GM06990 (cell line): ENCODE measurements around the gene TEKT3.

ENCODE experiments used
- DNase-seq: peaks from one replicate; pipeline ENCODE4 v3.0.0-alpha.2; 2011; ENCODE audit not compliant: insufficient read length; ENCODE audit errors: extremely low read depth
- H3K27me3 ChIP-seq: replicated peaks from 2 replicates; pipeline ENCODE4 v1.6.0; 2011; ENCODE audit warnings: low read length; ENCODE audit not compliant: control insufficient read depth, insufficient read depth
- H3K36me3 ChIP-seq: 2 replicates; pipeline ENCODE4 v1.5.1; 2011; ENCODE audit warnings: low read length; ENCODE audit not compliant: control insufficient read depth, insufficient read depth
- H3K4me3 ChIP-seq: replicated peaks from 2 replicates; pipeline ENCODE4 v1.5.1; 2011; ENCODE audit warnings: low read depth, mild to moderate bottlenecking, control low read depth, low read length
- CTCF ChIP-seq: IDR thresholded peaks from 2 replicates; pipeline ENCODE4 v1.5.1; 2011; ENCODE audit warnings: low read length, control low read depth, mild to moderate bottlenecking, inconsistent platforms; ENCODE audit not compliant: insufficient read depth, poor library complexity, severe bottlenecking

TEKT3 gene

GRCh38 chr17:15268461-15268860, 72.9 kb downstream of the TEKT3 start:
- Histone ChIP-seq H3K27me3 (no peaks in the 10 kb centered on the region; the same call in 1 of the 2 replicates), H3K36me3 (no peaks in the 10 kb centered on the region), H3K4me3 (no peak overlapping the region)
- no peak for TF ChIP-seq CTCF
- DNase-seq = no peak

- no peak for TF ChIP-seq CTCF
- H3K27me3 ChIP-seq = no peaks in the 10 kb centered on the region; the same call in 1 of the 2 replicates
- no peak for DNase-seq
- H3K4me3 ChIP-seq = no peak overlapping the region
- no peaks in the 10 kb centered on the region for H3K36me3 ChIP-seq
Measured at GRCh38 chr17:15267996-15268395, 73.4 kb downstream of the TEKT3 start.

- Histone ChIP-seq H3K36me3 (no peaks in the 10 kb centered on the region), H3K4me3 (no peak overlapping the region), H3K27me3 (no peaks in the 10 kb centered on the region; the same call in 1 of the 2 replicates)
- no peak for DNase-seq
- TF ChIP-seq CTCF = no peak
Measured at GRCh38 chr17:15266325-15267125, 74.9 kb downstream of the TEKT3 start.

- no peak for TF ChIP-seq CTCF
- no peak for DNase-seq
- H3K36me3 ChIP-seq = no peaks in the 10 kb centered on the region
- no peak within 1 kb of the TSS for H3K4me3 ChIP-seq
- no peaks in the 10 kb centered on the region; the same call in 1 of the 2 replicates for H3K27me3 ChIP-seq
Measured at GRCh38 chr17:15265131-15265530, 76.3 kb downstream of the TEKT3 start, which contains the start of gene PMP22. PMP22 (minus strand) TSS chr17:15265326; CDS start chr17:15260727, 4,599 bp downstream.

GRCh38 chr17:15264542-15264941, 76.9 kb downstream of the TEKT3 start:
- H3K36me3 ChIP-seq = no peaks in the 10 kb centered on the region
- no peak overlapping the region for H3K4me3 ChIP-seq
- no peak for DNase-seq
- no peak for TF ChIP-seq CTCF
- no peaks in the 10 kb centered on the region; the same call in 1 of the 2 replicates for H3K27me3 ChIP-seq
